Colonic mucosa (tissue), 4 donors: Measurements from ENCODE around the gene MRPL53. TPM values are rescaled to one million over a fixed set of nuclear protein-coding genes. Genes with fewer than 3 reads are reported as not detected.
A peak's percentile ranks its signal among the peaks of the same experiment; 100 is the strongest.

Source experiments
- DNase-seq: peaks from one replicate; pipeline ENCODE4 v3.0.0-alpha.2; 2020
- H3K27ac ChIP-seq: fragments of 200-600 bp; one replicate; pipeline ENCODE4 v1.8.0; 2021
- H3K27me3 ChIP-seq: fragments of 200-600 bp; one replicate; pipeline ENCODE4 v1.8.0; 2021
- H3K36me3 ChIP-seq: fragments of 200-600 bp; one replicate; pipeline ENCODE4 v1.8.0; 2021
- H3K4me1 ChIP-seq: fragments of 200-600 bp; one replicate; pipeline ENCODE4 v1.8.0; 2021; ENCODE audit warnings: mild to moderate bottlenecking
- H3K4me3 ChIP-seq: fragments of 200-600 bp; one replicate; pipeline ENCODE4 v1.8.0; 2021
- H3K9ac ChIP-seq, 2 donors: one replicate each; pipeline ENCODE4 v1.7.0; 2013; ENCODE audit warnings: control low read depth in 2 of 2, low read depth in 2 of 2, low read length in 2 of 2
- H3K9me3 ChIP-seq: fragments of 200-600 bp; one replicate; pipeline ENCODE4 v1.8.0; 2021
- intact Hi-C: fragments of 100-400 bp; cut with DNase I; formaldehyde crosslinking; loops from one replicate; pipeline ENCODE4 v1.14.1; 2022
- total RNA-seq, 2 donors: library from RNA; stranded (reverse); fragmentation: NEBNext Ultra II Directional in 1 of 2; extraction: Animal tissue kit (Norgen Biotek cat#: 25700) in 1 of 2; gene quantifications; one replicate each; pipeline ENCODE4 v1.2.1, GENCODE V29; 2021
- TF ChIP-seq, protein P1 (sequence below): fragments of 200-600 bp; IDR thresholded peaks from one replicate; pipeline ENCODE4 v1.8.0; 2022; ENCODE audit warnings: antibody characterized with exemption, mild to moderate bottlenecking
- donor health status: healthy.
- donor health status: DM: no; HTN: no; CAD: no.
- donor health status: DM: no; HTN: no; CAD: no.

MRPL53 gene
- total RNA-seq, 2 donors from 2014 or later: 64.6 to 90.3 TPM

DNA sequence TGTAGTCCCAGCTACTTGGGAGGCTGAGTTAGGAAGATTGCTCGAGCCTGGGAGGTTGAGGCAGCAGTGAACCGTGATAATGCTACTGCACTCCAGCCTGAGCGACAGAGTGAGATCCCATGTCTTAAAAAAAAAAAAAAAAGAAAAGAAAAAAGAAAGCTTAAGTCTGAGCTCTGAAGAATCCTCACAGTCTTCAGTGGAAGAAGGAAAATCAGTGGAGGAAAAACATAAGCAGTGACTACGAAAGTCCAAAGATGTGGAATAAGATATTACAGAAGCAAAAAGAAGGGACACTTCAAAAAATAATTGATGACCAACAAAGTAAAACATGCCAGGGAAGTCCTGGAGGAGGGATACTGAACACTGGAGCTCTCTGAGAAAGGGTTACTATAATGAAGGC is 37.8 kb upstream of the MRPL53 start:
- Histone ChIP-seq H3K27me3 (peaks cover 51% of the 10 kb centered on the region), H3K4me3 (no peak overlapping the region), H3K9me3 (no peaks in the 10 kb centered on the region), H3K4me1 (peaks cover 19% of the 10 kb centered on the region), H3K36me3 (peaks cover under 1% of the 10 kb centered on the region), H3K27ac (no peak overlapping the region), H3K9ac (no peak overlapping the region)
- TF ChIP-seq, protein P1, sequence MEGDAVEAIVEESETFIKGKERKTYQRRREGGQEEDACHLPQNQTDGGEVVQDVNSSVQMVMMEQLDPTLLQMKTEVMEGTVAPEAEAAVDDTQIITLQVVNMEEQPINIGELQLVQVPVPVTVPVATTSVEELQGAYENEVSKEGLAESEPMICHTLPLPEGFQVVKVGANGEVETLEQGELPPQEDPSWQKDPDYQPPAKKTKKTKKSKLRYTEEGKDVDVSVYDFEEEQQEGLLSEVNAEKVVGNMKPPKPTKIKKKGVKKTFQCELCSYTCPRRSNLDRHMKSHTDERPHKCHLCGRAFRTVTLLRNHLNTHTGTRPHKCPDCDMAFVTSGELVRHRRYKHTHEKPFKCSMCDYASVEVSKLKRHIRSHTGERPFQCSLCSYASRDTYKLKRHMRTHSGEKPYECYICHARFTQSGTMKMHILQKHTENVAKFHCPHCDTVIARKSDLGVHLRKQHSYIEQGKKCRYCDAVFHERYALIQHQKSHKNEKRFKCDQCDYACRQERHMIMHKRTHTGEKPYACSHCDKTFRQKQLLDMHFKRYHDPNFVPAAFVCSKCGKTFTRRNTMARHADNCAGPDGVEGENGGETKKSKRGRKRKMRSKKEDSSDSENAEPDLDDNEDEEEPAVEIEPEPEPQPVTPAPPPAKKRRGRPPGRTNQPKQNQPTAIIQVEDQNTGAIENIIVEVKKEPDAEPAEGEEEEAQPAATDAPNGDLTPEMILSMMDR: no peak
- no peak for DNase-seq
- intact Hi-C loops: no loop called here

DNA sequence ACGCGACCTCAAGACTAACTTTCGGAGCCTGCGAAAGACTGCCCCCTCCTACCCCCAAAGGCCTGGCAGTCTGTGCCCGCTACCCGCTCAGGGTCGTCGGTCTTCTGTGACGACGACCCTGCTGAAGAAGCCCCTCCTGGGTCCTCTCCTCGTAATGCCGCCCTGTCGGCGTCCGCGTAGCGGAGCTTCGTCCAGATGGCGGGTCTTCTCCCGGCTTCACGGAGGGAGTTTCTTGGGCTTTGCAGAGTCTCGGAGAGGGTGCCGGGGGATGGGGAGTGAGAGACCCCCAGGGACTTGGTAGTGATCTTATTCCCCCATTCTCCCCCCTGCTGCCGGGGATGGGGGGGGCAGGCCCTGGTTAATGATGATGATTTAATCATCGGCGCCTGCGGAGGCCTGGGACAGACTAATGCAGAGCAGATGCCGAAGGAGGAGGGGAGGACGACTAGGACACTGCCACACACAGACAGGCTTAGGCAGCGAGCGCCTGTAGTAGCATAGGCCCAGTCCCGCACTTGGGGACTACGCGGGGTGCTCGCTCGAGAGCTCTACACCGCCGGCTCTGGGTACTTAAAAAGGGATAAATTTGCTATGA is 35.5 kb upstream of the MRPL53 start:
- TF ChIP-seq, protein P1: no peak
- peak; percentile 62 for DNase-seq
- Histone ChIP-seq H3K4me3 (peak overlapping the region; percentile 68), H3K27ac (peak overlapping the region; percentile 96), H3K9ac (peak overlapping the region; percentile 76 to 90), H3K27me3 (peaks cover 29% of the 10 kb centered on the region), H3K36me3 (peaks cover 3% of the 10 kb centered on the region), H3K4me1 (peaks cover 12% of the 10 kb centered on the region), H3K9me3 (no peaks in the 10 kb centered on the region)
- intact Hi-C loops: no loop called here

DNA sequence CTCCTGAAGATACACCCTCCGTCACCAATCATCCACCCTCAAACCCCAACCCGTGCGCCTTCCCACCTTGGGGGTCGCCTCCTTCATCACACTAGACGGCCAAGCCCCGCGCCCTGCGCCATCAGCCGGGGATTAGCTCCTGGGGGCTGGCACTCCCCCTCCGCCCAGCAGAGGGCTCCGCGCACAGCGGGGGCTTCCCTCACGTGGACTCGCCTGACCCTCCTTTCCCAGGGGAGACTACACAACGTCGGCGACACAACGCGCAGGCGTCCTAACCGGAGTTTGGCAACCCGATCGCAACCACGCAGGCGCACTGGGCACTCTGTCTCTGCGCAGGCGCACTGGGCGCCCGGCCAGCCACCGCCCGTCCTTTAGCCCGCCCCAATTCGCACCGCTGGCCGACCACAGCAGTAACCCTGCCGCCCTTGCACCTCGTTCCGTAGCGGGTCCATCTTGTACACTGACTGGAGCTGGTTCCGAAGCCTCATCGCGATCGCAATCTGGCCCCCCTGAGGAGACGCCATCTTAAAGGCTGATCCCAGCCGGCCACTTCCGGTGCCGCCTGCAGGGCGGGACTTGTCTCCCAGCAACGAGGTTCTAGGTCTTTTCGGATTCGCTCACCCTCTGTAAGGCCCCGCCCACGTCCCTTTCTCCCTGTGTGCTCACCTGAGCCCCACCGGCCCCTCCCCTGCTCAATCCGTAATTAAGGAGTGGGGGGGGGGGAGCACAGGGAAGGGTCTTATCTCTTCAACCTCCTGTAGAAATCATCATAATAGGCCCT is 34.9 kb upstream of the MRPL53 start, which contains the start of gene PCGF1:
TSS of gene PCGF1 (minus strand) at position 551 of the 781 bp plus-strand sequence. CDS start at position 524, 27 bp downstream.
- Histone ChIP-seq H3K36me3 (peaks cover 3% of the 10 kb centered on the region), H3K9ac (peak within 1 kb of the TSS; percentile 90 to 94), H3K27me3 (peaks cover 23% of the 10 kb centered on the region), H3K9me3 (no peaks in the 10 kb centered on the region), H3K4me3 (peak within 1 kb of the TSS; percentile 68), H3K4me1 (peaks cover 12% of the 10 kb centered on the region), H3K27ac (peak within 1 kb of the TSS; percentile 96)
- TF ChIP-seq, protein P1: no peak
- peak; percentile 100 for DNase-seq
- intact Hi-C loops: no loop called here

DNA sequence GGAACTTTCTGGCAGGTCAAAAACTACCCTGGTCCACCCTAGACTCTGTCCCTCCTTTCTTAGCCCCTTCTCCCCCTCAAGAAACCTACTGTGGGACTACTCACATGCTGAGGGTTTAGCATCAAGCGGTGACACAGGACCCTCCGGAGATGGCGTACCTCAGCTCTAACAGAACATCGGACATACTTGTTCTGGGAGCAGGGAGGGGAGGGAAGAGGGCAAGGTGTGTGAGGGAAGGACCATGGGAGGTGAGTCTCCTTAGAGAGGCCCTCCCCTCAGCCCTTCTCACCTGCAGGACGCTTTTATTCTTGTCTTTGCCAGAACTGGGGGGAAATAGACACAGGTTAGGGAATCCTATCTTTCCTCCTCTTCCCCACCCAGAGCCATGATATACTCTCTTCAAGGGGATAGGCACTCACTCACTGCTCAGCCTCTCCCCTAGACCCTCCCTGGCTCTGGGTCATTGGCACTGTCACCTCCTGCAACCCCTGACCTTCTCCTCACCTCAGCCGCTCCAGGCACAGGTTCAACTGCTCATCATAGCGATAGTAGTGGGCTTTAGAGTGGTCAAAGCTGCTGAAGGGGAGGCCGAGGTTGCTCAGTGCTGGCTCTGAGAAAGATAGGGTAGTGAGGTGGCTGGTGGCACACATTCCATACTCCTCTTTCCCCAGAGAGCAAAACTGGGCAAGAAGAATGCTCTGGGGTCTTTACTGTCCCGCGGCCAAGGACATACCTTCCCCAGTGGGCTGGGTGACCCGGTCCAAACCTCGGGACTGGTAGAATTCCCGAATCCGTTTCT is 33.2 kb upstream of the MRPL53 start:
- Histone ChIP-seq H3K36me3 (peaks cover 3% of the 10 kb centered on the region), H3K9me3 (no peaks in the 10 kb centered on the region), H3K27ac (no peak overlapping the region), H3K9ac (peak overlapping the region in 1 of 2 donors; percentile 34), H3K27me3 (peaks cover 7% of the 10 kb centered on the region), H3K4me3 (no peak overlapping the region), H3K4me1 (peaks cover 12% of the 10 kb centered on the region)
- DNase-seq: no peak
- TF ChIP-seq, protein P1: no peak
- intact Hi-C loops: no loop called here

DNA sequence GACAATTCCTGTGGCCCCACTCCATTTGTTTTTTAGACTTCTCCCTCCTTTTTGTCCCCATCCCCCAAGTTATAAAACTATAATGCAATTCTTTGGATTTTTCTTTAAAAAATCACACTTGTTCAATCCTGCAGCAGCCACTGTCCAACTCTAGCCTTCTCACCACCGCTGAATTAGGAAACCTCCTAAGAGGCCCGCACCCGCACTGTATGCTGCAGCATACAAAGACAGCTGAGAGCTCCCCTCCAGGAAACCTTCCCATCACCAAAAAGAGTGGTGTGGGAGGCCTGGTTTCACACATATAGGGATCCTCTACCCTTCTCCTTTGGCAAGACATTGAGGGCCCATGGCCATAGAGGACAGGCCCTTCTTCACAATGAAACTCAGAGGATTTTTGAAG is 32.1 kb upstream of the MRPL53 start:
- H3K9ac ChIP-seq: no peak overlapping the region
- no peak for DNase-seq
- intact Hi-C loops: no loop called here
- TF ChIP-seq, protein P1: no peak
- H3K4me1 ChIP-seq: peaks cover 13% of the 10 kb centered on the region
- H3K9me3 ChIP-seq: no peaks in the 10 kb centered on the region
- peaks cover 6% of the 10 kb centered on the region for H3K27me3 ChIP-seq
- no peak overlapping the region for H3K27ac ChIP-seq
- H3K36me3 ChIP-seq: peaks cover 3% of the 10 kb centered on the region
- H3K4me3 ChIP-seq: no peak overlapping the region
